SIG-M5 treated with dmso at 0.1 percent for 504 hours (cell line): ENCODE measurements around the gene RPS6KA2.

Experiments
- DNase-seq: peaks from one replicate; lab custom pipeline; 2025; ENCODE audit not compliant: unreplicated experiment; lab: John Stamatoyannopoulos, UW

Gene RPS6KA2

DNA sequence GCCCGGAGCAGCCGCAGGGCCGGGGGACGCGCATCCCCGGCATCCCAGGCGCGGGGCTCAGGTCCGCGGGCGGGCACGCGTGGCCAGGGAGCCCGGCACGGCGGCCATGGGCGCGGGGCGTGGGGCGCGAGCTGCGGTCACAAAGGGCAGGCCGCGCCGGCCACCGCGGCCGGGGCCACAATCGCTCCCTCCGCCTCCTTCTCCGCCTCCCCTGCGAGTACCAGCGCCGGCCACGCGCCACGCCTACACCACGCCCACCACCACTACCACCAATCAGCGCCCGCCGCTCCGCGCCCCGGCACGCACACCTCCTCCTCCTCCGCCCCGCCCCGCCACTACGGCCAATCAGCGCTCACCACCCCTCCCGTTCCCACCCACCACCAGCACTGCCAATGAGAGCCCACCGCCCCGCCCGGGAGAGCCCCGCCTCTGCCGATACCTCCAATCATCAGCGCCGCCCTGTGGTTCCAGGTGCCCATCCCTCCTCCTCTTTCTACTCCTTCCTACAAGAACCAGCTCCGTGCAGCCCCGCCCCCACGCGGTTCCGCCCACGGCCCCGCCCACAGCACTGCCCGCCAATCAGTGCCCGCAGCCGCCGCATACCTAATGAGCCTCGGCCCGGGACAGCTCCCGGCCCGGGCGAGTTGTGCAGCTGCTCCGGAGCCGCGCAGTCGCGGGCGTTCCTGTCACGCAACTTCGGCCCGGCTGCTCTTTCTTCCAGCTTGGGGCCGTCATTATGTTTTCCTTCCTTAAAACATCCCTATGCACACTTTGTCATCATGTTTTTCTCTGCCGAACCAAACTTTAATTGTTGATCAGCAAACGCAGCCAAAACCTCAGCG is at the start of gene RPS6KA2:
Gene RPS6KA2, minus strand, starts transcription at position 219 of the 842 bp plus-strand sequence. CDS start 232 bp downstream, outside the sequence.
- DNase-seq: peak; percentile 95

DNA sequence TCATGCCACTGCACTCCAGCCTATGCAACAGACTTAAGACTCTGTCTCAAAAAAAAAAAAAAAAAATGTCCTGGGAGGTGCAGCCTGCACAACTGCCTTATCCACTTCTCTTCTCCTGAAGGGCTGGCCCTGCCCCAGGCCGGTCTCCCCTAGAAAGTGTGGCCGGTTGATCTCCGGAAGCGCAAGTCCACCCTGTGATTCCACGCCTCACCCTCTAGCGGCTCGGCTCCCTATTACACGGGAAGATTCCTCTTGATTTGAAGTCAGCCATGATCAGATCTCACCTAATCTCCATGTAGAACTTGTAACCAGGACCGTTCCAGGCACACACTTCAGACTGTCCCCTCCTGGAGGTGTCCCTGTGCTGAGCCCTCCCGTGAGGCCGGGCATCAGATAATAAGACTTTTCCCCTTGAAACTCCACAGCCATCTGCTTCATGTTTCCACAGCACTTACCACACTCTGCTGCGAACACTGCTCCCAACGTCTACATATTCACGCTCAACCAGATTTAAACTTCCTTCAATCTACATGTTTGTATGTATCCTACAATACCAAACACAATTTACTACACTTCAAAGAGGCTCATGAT is 49.3 kb upstream of the RPS6KA2 start:
- no peak for DNase-seq

DNA sequence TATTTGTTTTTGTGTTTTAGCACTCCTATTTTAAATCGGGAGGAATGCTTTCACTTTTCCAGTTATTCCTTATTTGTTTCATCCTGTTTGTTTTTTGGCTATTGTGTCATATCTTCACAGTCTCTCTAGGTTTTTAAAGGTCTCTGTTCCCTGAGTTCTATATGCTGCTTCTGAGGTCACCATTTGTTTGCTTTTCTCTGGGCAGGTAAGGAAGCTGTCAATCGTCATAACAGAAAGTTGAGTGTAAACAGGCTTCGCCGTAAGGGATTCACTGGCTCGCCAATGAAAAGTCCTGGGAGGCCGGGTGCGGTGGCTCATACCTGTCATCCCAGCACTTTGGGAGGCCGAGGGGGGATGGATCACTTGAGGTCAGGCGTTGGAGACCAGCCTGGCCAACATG is 48.7 kb upstream of the RPS6KA2 start:
- DNase-seq: peak; percentile 28

DNA sequence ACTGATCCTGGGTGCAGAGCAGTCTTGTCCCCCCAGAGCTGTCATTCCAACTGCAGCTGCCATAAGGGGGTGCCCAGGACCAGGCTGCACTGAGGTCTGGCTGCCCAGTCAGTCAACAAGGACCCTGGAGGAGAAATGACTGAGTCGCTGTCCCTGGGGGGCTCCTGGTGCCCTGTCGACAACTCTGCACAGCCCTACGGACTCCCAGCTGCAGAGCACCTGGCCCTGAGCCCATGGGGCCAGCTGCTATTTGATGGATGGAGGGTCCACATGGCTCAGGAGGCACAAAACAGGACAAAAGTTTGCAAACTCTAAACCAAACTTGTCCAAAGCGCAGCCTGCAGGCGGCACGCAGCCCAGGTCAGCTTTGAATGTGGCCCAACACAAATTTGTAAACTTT is 46.3 kb upstream of the RPS6KA2 start:
- no peak for DNase-seq

DNA sequence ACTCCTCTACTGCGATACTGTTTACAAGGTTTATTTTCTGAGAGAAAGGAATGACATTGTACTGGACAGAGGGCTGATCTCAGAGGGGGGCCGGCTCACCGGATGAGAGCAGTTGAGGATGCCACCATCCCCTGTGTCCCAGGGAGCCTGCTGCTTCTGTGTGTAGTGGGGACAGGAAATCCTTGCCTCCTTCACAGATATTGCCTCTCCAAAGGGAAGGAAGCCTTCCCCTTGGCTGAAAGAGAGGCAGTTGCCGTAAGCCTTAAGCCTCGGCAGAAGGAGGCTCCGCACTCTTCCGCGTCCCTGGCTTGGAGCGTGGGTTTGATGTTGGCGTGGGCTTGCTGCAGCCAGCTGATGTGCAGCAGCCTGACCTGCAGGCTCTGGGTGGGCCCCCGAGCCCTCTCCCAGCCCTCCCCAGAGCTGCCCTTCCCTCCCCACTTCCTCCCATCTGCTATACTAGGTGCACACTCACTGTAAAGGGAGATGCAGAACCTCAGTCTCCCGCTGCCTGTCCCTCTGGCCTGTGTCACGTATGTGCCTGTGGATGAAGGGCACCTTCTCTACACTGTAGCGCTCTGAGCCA is 45.7 kb upstream of the RPS6KA2 start:
- DNase-seq: no peak

GRCh38 chr6:166672146-166672545 is 45.1 kb upstream of the RPS6KA2 start:
- no peak for DNase-seq

- no peak for DNase-seq
These were observed 44.5 kb upstream of the RPS6KA2 start for GRCh38 chr6:166671434-166672081.

- no peak for DNase-seq
These were observed 43.8 kb upstream of the RPS6KA2 start for GRCh38 chr6:166670894-166671293.

DNA sequence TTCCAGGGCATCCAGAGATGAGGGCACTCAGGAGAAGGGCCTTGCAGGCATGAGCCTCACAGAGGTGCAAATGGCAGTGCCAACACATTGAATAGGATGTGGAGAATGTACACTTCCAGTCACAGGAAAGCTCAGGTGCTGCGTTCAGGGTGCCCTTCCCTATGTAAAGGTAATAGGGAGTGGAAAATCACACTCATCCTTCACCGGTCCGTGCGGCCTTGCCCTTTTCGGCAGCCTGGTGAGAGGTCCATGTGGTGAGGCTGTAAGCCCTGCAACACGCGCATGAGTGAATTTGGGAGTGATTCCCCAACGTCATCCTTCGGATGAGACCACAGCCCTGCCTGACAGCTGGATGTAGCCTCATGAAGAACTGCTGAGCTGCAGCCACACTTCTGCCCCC is 43.0 kb upstream of the RPS6KA2 start:
- DNase-seq: no peak

GRCh38 chr6:166667796-166668610 is 41.0 kb upstream of the RPS6KA2 start:
- DNase-seq: no peak

DNA sequence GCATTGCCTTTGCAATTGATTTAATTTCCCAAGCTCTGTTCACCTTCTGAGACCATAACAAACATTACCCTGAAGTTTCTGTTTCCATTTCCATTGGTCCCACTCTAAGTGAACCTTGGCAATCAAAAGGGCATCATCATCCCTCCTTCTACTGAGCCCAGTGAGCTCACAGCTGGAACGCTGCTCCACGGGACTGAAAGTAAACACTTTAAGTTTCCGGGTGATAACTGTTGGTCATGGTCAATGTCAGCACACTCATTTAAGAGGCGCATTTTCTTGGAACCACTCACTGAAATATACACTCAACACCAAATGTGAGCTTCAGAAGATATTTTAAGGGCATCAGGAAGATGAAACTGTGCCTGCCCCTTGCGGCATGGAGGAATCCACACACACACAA is 37.1 kb upstream of the RPS6KA2 start:
- DNase-seq: no peak

DNA sequence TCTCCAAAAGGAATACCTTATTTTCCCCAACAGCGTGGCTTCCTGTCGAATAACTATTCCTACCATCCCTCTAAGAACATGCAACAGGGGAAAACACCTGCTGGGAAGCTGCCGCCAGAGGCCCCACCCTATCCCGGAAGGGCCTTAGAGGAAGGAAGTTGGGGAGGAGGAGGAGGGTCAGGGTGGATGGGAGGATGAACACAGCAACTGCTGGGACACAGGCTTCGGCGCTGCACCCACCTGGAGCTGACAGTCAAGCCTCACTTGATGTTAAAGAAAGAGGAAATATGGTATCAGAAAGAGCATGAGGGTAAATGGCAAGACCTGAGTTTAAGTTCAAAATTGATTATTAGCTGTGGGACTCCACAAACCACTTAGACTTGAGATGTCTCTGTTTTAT is 36.5 kb upstream of the RPS6KA2 start:
- DNase-seq: no peak

DNA sequence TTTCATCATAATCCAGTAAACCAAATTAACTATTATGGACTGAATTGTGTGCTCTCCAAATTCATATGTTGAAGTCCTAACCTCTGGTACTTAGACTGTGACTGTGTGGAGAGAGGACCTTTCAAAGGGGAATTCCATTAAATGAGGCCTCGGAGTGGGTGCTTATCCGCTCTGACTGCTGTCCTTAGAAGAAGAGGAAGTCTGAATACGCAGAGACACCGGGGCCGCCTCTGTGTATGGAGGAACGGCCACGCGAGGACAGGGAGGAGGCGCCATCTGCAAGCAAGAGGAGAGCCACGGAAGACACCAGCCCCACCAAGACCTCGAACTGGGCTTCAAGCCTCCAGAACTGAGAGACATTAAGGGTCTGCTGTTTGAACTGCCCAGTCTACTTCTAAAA is 35.6 kb upstream of the RPS6KA2 start:
- no peak for DNase-seq

- DNase-seq: no peak
These were observed 34.5 kb upstream of the RPS6KA2 start for GRCh38 chr6:166661327-166662085.

- no peak for DNase-seq
These were observed 33.2 kb upstream of the RPS6KA2 start for GRCh38 chr6:166660157-166660688.

DNA sequence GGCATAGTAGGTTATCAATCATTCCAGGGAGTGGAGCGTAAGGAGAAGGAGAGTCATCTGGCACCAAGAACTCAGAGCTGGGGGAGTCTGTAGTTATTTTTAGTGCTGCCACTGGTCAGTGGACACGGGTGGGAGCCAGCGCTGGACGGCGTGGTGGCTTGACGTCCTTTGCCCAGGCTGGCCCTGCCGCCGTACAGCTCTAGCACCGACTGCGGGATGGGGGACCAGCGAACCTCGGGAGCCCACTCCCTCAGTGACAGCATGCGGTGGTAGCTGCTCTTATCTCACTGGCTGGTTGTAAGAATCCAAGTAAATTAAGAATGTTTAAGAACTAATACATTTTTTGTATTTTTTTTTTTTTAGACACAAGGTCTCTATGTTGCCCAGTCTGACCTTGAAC is 32.5 kb upstream of the RPS6KA2 start:
- no peak for DNase-seq

- DNase-seq: no peak
These were observed 31.7 kb upstream of the RPS6KA2 start for GRCh38 chr6:166658792-166659150.

GRCh38 chr6:166658115-166658791 is 31.2 kb upstream of the RPS6KA2 start:
- no peak for DNase-seq

- DNase-seq: no peak
These were observed 30.5 kb upstream of the RPS6KA2 start for GRCh38 chr6:166657531-166657930.
